PC-3 (cell line): ENCODE data around the gene RPL10A.

Source experiments
- EZH2 ChIP-seq: fragments of 300-600 bp; sonication (generic); IDR thresholded peaks from one replicate; pipeline ENCODE4 v1.6.1; 2017; ENCODE audit warnings: antibody characterized with exemption, mild to moderate bottlenecking, low read length; ENCODE audit not compliant: unreplicated experiment
- EZH2phosphoT487 ChIP-seq: fragments of 300-600 bp; sonication (generic); IDR thresholded peaks from 2 replicates; pipeline ENCODE4 v1.6.1; 2018; ENCODE audit warnings: mild to moderate bottlenecking, antibody characterized with exemption, low read length, borderline replicate concordance
- TF ChIP-seq, protein P1 (sequence below): fragments of 300-600 bp; sonication (generic); conservative IDR thresholded peaks from 2 replicates; pipeline ENCODE4 v1.5.1; 2017; ENCODE audit warnings: antibody characterized with exemption, low read depth, mild to moderate bottlenecking, low read length

GRCh38 chr6:35490821-35491557 is 22.8 kb downstream of the RPL10A start:
- TF ChIP-seq, protein P1, sequence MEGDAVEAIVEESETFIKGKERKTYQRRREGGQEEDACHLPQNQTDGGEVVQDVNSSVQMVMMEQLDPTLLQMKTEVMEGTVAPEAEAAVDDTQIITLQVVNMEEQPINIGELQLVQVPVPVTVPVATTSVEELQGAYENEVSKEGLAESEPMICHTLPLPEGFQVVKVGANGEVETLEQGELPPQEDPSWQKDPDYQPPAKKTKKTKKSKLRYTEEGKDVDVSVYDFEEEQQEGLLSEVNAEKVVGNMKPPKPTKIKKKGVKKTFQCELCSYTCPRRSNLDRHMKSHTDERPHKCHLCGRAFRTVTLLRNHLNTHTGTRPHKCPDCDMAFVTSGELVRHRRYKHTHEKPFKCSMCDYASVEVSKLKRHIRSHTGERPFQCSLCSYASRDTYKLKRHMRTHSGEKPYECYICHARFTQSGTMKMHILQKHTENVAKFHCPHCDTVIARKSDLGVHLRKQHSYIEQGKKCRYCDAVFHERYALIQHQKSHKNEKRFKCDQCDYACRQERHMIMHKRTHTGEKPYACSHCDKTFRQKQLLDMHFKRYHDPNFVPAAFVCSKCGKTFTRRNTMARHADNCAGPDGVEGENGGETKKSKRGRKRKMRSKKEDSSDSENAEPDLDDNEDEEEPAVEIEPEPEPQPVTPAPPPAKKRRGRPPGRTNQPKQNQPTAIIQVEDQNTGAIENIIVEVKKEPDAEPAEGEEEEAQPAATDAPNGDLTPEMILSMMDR, result no peak
- TF ChIP-seq EZH2phosphoT487, result no peak
- no peak for TF ChIP-seq EZH2
